A549 (cell line): ENCODE results near the gene TGDS.

Experiments used
- CHD2 ChIP-seq: fragments of 150-350 bp; IDR thresholded peaks from 2 replicates; pipeline ENCODE4 v1.6.1; 2014; ENCODE audit warnings: low read length; ENCODE audit not compliant: partially characterized antibody
- TF ChIP-seq, protein P1 (sequence below): fragments of 450-650 bp; IDR thresholded peaks from 2 replicates; pipeline ENCODE4 v1.6.1; 2014; ENCODE audit warnings: antibody characterized with exemption
- TF ChIP-seq, protein P2 (sequence below): fragments of >200 bp; sonication (Bioruptor Twin); formaldehyde crosslinking; IDR thresholded peaks from 3 replicates; pipeline ENCODE4 v1.5.1; 2016

DNA sequence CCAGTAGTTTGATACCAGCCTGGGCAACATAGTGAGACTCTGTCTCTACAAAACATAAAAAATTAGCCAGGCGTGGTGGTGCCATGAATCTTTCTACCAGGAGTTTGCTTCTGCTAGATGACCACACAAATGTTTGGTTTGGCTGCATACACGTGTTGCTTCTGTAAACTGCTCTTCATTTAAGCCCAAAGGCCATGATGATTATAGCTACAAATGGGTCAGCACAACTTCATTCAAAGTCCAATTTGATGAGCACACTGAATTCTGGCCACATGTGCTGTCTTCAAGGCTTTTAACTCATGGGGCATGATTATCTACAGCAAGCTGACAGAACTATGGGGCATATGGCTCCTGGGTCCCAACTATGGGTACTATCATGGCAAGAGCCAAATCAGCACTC lies 70.2 kb downstream of the TGDS start:
- no peak for TF ChIP-seq CHD2
- TF ChIP-seq, protein P1, sequence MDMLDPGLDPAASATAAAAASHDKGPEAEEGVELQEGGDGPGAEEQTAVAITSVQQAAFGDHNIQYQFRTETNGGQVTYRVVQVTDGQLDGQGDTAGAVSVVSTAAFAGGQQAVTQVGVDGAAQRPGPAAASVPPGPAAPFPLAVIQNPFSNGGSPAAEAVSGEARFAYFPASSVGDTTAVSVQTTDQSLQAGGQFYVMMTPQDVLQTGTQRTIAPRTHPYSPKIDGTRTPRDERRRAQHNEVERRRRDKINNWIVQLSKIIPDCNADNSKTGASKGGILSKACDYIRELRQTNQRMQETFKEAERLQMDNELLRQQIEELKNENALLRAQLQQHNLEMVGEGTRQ: no peak
- TF ChIP-seq, protein P2, sequence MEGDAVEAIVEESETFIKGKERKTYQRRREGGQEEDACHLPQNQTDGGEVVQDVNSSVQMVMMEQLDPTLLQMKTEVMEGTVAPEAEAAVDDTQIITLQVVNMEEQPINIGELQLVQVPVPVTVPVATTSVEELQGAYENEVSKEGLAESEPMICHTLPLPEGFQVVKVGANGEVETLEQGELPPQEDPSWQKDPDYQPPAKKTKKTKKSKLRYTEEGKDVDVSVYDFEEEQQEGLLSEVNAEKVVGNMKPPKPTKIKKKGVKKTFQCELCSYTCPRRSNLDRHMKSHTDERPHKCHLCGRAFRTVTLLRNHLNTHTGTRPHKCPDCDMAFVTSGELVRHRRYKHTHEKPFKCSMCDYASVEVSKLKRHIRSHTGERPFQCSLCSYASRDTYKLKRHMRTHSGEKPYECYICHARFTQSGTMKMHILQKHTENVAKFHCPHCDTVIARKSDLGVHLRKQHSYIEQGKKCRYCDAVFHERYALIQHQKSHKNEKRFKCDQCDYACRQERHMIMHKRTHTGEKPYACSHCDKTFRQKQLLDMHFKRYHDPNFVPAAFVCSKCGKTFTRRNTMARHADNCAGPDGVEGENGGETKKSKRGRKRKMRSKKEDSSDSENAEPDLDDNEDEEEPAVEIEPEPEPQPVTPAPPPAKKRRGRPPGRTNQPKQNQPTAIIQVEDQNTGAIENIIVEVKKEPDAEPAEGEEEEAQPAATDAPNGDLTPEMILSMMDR: no peak
